Smooth muscle cell (in vitro differentiated cells): ENCODE data around the gene TMEM271. TPM values are rescaled to one million over a fixed set of nuclear protein-coding genes. Genes with fewer than 3 reads are reported as not detected.
"Not testable (repeated sequence)": the region's sequence is repeated elsewhere in the genome, so short reads cannot be mapped to it uniquely, and the experiment has no call there.

ENCODE experiments used
- DNase-seq: peaks from one replicate; lab custom pipeline; 2025; ENCODE audit not compliant: unreplicated experiment; lab: John Stamatoyannopoulos, UW
- H2AFZ ChIP-seq: fragments of 200-600 bp; sonication (generic); 2 replicates; pipeline ENCODE4 v1.6.0; 2016; ENCODE audit warnings: antibody characterized with exemption, low read depth, mild to moderate bottlenecking
- H3F3A ChIP-seq: fragments of 200-600 bp; sonication (generic); 2 replicates; pipeline ENCODE4 v1.6.0; 2017; ENCODE audit warnings: antibody characterized with exemption, low read depth
- H3K27ac ChIP-seq: fragments of 200-600 bp; sonication (generic); 2 replicates; pipeline ENCODE4 v1.5.1; 2016; ENCODE audit warnings: low read depth, mild to moderate bottlenecking
- H3K27me3 ChIP-seq: fragments of 200-600 bp; sonication (generic); 2 replicates; pipeline ENCODE4 v1.6.1; 2016; ENCODE audit warnings: low read depth, mild to moderate bottlenecking
- H3K36me3 ChIP-seq: fragments of 200-600 bp; sonication (generic); 2 replicates; pipeline ENCODE4 v1.5.1; 2016; ENCODE audit warnings: low read depth
- H3K4me1 ChIP-seq: fragments of 200-600 bp; sonication (generic); 2 replicates; pipeline ENCODE4 v1.5.1; 2016; ENCODE audit warnings: low read depth
- H3K4me2 ChIP-seq: fragments of 200-600 bp; sonication (generic); 2 replicates; pipeline ENCODE4 v1.6.0; 2016; ENCODE audit warnings: mild to moderate bottlenecking
- H3K4me3 ChIP-seq: fragments of 200-600 bp; sonication (generic); 2 replicates; pipeline ENCODE4 v1.5.1; 2016; ENCODE audit warnings: mild to moderate bottlenecking
- H3K79me2 ChIP-seq: fragments of 200-600 bp; sonication (generic); 2 replicates; pipeline ENCODE4 v1.6.0; 2016; ENCODE audit warnings: low read depth, mild to moderate bottlenecking
- H3K9ac ChIP-seq: fragments of 200-600 bp; sonication (generic); 2 replicates; pipeline ENCODE4 v1.6.0; 2016; ENCODE audit warnings: low read depth
- H3K9me3 ChIP-seq: fragments of 200-600 bp; sonication (generic); replicated peaks from 2 replicates; pipeline ENCODE4 v1.5.1; 2016; ENCODE audit warnings: low read depth
- H4K20me1 ChIP-seq: fragments of 200-600 bp; sonication (generic); 2 replicates; pipeline ENCODE4 v1.6.0; 2016; ENCODE audit warnings: low read depth
- WGBS: methylation state at CpG from one replicate; pipeline ENCODE4 v1.1.7; 2016; ENCODE audit warnings: low lambda C conversion rate; 5-methylcytosine and 5-hydroxymethylcytosine counted together
- polyA plus RNA-seq: library from polyadenylated mRNA; unstranded; fragments of >200 nt; fragmentation: Nextera tagmentation; extraction: Ambion mirVana; gene quantifications from 2 replicates; pipeline ENCODE4 v1.2.1, GENCODE V29; 2016
- total RNA-seq: library from RNA; depleted of rRNA; stranded (reverse); fragments of >200 nt; gene quantifications from 2 replicates; pipeline ENCODE4 v1.2.3, GENCODE V29; 2014
- TF ChIP-seq, protein P1 (sequence below): fragments of 200-600 bp; sonication (generic); IDR thresholded peaks from 2 replicates; pipeline ENCODE4 v1.5.1; 2017; ENCODE audit warnings: borderline replicate concordance, mild to moderate bottlenecking, antibody characterized with exemption; ENCODE audit not compliant: insufficient read depth, poor library complexity, severe bottlenecking

TMEM271 gene
- total and polyA plus RNA-seq, 2 experiments from 2014 or later: not detected

DNA sequence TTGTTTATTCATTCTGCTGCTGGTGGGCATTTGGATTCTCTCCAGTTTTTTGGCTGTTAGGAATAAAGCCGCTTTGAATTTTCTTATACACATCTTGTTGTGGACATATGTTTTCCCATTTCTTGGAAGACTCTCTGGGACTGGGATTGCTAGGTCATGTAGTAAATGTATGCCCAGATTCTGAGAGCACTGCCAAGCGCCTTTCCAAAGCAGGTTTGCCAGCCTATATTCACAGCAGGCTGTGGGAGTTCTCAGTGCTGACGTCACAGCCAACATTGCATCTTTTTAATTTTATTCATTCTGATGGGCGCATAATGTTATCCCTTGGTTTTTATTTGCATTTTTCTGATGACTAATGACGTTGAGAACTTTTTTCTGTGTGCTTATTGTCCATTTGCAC lies 24.1 kb downstream of the TMEM271 start:
- TF ChIP-seq, protein P1, sequence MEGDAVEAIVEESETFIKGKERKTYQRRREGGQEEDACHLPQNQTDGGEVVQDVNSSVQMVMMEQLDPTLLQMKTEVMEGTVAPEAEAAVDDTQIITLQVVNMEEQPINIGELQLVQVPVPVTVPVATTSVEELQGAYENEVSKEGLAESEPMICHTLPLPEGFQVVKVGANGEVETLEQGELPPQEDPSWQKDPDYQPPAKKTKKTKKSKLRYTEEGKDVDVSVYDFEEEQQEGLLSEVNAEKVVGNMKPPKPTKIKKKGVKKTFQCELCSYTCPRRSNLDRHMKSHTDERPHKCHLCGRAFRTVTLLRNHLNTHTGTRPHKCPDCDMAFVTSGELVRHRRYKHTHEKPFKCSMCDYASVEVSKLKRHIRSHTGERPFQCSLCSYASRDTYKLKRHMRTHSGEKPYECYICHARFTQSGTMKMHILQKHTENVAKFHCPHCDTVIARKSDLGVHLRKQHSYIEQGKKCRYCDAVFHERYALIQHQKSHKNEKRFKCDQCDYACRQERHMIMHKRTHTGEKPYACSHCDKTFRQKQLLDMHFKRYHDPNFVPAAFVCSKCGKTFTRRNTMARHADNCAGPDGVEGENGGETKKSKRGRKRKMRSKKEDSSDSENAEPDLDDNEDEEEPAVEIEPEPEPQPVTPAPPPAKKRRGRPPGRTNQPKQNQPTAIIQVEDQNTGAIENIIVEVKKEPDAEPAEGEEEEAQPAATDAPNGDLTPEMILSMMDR: no peak
- Histone ChIP-seq H3F3A (no peaks in the 10 kb centered on the region), H3K9me3 (peaks cover 5% of the 10 kb centered on the region), H3K4me2 (no peak overlapping the region), H2AFZ (no peak overlapping the region), H3K36me3 (no peaks in the 10 kb centered on the region), H4K20me1 (no peaks in the 10 kb centered on the region), H3K27me3 (no peaks in the 10 kb centered on the region), H3K9ac (no peak overlapping the region), H3K4me1 (no peaks in the 10 kb centered on the region), H3K4me3 (no peak overlapping the region), H3K27ac (no peak overlapping the region), H3K79me2 (no peaks in the 10 kb centered on the region)
- 62% methylated on average over 5 of the region's 5 CpGs for WGBS
- DNase-seq: no peak

DNA sequence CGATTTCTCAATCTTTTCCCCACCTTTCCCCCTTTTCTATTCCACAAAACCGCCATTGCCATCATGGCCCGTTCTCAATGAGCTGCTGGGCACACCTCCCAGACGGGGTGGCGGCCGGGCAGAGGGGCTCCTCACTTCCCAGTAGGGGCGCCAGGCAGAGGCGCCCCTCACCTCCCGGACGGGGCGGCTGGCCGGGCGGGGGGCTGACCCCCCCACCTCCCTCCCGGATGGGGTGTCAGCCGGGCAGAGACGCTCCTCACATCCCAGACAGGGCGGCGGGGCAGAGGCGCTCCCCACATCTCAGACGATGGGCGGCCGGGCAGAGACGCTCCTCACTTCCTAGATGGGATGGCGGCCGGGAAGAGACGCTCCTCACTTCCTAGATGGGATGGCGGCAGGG lies 25.8 kb downstream of the TMEM271 start:
- H3K9me3 ChIP-seq, H3K4me1 ChIP-seq, H3K36me3 ChIP-seq, H3F3A ChIP-seq, H3K27ac ChIP-seq, H3K79me2 ChIP-seq, H3K4me2 ChIP-seq, H3K27me3 ChIP-seq, H4K20me1 ChIP-seq, DNase-seq, H3K9ac ChIP-seq, H3K4me3 ChIP-seq, H2AFZ ChIP-seq: not testable (repeated sequence)
- 96% methylated on average over 19 of the region's 27 CpGs for WGBS

DNA sequence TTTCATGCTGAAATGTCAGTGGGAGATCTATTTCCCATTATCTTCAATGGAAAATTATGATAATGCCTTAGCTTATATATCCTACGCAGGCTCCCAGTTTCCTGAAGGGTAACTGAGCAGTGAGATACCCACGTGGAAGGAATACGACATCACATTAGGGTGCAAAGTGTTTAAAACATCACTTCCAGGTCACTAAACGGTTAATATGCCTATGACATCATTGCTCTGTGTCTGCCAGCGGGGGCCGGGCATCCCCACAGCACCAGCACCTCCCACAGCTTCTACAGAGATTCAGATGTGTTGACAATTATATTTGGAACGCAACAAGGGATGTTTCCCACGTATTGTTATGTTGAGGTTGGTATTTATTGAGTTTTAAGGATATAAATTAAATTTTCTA lies 27.1 kb downstream of the TMEM271 start:
- Histone ChIP-seq H3F3A (no peaks in the 10 kb centered on the region), H4K20me1 (no peaks in the 10 kb centered on the region), H3K4me2 (no peak overlapping the region), H2AFZ (no peak overlapping the region), H3K27ac (no peak overlapping the region), H3K36me3 (no peaks in the 10 kb centered on the region), H3K9me3 (peaks cover 5% of the 10 kb centered on the region), H3K4me1 (no peaks in the 10 kb centered on the region), H3K9ac (no peak overlapping the region), H3K79me2 (no peaks in the 10 kb centered on the region), H3K27me3 (no peaks in the 10 kb centered on the region), H3K4me3 (no peak overlapping the region)
- TF ChIP-seq, protein P1: no peak
- 45% methylated on average over 8 of the region's 8 CpGs for WGBS
- no peak for DNase-seq

DNA sequence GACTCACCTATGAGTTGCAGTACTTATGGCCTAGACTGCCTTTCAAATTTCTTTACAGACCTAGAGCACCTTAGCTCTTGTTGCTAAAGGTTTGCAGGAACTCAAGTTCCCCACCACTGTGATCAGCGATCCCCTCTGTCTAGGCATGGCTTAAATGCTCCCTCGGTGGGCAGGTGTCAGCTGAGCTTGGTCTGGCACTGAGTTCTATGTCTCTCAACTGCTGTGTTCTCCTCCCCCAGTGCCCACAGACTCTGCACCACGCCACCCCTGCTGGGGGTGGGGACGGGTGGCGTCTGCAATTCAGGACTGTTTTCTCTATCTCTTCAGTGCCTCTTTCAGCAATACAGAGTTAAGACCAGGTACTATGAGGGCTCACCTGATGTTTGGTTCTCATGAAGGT lies 30.5 kb downstream of the TMEM271 start:
- Histone ChIP-seq H3F3A (no peaks in the 10 kb centered on the region), H3K4me3 (no peak overlapping the region), H3K27ac (no peak overlapping the region), H4K20me1 (no peaks in the 10 kb centered on the region), H3K9ac (no peak overlapping the region), H2AFZ (no peak overlapping the region), H3K36me3 (no peaks in the 10 kb centered on the region), H3K27me3 (no peaks in the 10 kb centered on the region), H3K79me2 (no peaks in the 10 kb centered on the region), H3K4me2 (no peak overlapping the region), H3K4me1 (no peaks in the 10 kb centered on the region), H3K9me3 (no peaks in the 10 kb centered on the region)
- TF ChIP-seq, protein P1: no peak
- WGBS: 83% methylated on average over 5 of the region's 5 CpGs
- no peak for DNase-seq
